SKM-1 treated with dmso at 0.1 percent for 144 hours (cell line): ENCODE measurements around the gene TBC1D9.
"Not testable (repeated sequence)": the region's sequence is repeated elsewhere in the genome, so short reads cannot be mapped to it uniquely, and the experiment has no call there.

Experiments used
- DNase-seq: peaks from one replicate; lab custom pipeline; 2025; ENCODE audit not compliant: unreplicated experiment; lab: John Stamatoyannopoulos, UW

The TBC1D9 gene

GRCh38 chr4:140756319-140757231, at the start of gene TBC1D9:
TSS of gene TBC1D9 (minus strand) at chr4:140756385. CDS start at chr4:140756045, 340 bp downstream.
- DNase-seq, result peak; percentile 92

- no peak for DNase-seq
Measured at GRCh38 chr4:140805293-140805692, 49.1 kb upstream of the TBC1D9 start.

GRCh38 chr4:140802591-140802990, 46.4 kb upstream of the TBC1D9 start:
- no peak for DNase-seq

GRCh38 chr4:140800666-140801065, 44.5 kb upstream of the TBC1D9 start:
- DNase-seq, result peak; percentile 38

GRCh38 chr4:140799686-140800225, 43.6 kb upstream of the TBC1D9 start:
- no peak for DNase-seq

GRCh38 chr4:140793291-140793690, 37.1 kb upstream of the TBC1D9 start:
- no peak for DNase-seq

DNA sequence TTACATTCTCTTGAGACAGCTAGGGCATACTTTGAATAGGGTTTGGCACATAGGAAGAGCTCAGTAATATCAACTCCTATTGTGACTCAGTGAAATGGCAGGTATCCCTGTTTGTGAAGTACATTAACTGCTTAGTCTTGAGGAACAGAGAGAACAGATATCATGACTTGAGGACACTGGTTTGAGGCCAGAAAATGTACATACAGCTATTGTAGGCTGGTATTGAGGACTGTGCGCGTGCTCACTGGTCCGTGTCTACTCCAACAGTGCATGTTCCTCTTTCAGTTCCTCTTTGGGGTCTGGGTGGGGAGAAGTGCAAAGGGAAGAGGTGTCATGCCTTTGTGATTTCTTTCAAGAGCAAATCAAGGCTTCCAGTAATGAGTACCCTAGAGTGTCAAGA, 34.6 kb upstream of the TBC1D9 start:
- DNase-seq, result peak; percentile 94

DNA sequence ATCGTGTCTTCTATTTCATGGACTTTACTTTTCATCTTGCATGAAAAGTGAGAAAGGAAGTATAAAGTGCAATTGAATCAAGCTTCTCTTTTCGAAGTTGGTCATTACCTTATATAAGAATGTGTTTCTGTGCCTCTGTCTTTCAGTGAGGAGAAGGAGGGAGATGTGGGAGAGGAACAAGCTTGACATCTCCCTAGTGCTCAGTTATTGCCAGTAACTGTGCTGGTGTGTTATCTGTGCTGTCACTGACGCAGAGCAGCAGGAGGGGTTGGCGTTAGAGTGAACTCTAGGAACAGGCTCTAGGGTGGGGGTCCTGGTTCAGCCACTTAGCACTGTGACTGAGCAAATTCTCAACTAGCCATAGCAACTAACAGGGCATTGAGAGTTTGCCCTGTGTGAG, 34.0 kb upstream of the TBC1D9 start:
- DNase-seq, result no peak

DNA sequence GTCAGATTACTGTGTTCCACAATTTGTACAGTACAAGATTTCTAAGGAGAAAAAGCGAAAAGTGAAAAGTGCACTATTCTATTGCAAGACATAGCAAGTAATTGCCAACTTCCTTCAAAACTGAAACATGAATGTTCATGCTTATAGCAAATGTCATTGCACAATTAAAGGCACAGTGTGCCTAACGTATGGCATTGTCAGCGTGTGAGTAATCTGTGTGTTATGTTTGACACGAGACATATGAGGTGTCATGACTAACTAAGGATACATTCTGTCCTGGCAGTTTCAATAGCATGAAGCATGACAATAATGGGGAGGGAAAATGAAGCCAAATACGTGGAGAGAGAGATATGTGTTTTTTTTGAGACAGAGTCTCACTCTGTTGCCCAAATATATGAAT, 33.6 kb upstream of the TBC1D9 start:
- DNase-seq, result peak; percentile 61

GRCh38 chr4:140782787-140783186, 26.6 kb upstream of the TBC1D9 start:
- not testable (repeated sequence) for DNase-seq

DNA sequence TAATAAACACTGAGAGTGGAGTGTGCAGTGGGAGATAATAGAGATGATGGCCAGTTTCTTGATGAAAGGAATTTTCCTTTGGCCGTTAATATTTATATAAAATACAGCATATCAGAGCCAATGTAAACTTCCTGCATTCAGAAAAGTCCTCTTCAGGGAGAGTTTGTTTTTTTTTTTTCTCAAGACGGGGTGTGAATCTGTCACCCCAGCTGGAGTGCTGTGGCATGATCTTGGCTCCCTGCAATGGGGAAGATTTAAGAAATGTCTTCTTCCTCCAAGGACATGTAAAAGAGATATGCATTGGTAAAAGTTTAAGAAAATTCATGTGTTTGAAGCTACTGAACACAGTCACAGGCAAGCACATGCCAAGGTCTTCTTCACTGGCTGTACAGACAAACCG, 25.4 kb upstream of the TBC1D9 start:
- DNase-seq, result no peak

GRCh38 chr4:140777894-140778293, 21.7 kb upstream of the TBC1D9 start:
- DNase-seq, result no peak

GRCh38 chr4:140777386-140777785, 21.2 kb upstream of the TBC1D9 start:
- DNase-seq, result no peak

DNA sequence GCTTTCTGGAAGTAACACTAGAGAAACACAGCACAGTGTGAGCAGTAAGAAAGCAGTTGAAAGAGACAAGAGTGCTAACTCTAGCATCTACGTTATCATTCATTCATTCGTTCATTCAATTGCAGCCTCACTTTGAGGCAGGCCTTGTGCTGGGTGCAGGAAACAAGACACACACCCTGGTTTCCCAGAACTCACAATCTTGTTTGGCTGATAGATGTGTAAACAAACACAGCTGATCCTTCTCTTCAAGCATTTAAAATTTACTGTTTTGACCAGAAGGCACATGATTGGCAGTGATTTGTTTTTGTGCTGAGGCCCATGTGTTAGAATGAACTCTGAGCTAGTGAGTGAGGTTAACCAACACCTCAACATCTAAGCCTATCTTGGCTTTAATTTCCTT, 20.4 kb upstream of the TBC1D9 start:
- no peak for DNase-seq

DNA sequence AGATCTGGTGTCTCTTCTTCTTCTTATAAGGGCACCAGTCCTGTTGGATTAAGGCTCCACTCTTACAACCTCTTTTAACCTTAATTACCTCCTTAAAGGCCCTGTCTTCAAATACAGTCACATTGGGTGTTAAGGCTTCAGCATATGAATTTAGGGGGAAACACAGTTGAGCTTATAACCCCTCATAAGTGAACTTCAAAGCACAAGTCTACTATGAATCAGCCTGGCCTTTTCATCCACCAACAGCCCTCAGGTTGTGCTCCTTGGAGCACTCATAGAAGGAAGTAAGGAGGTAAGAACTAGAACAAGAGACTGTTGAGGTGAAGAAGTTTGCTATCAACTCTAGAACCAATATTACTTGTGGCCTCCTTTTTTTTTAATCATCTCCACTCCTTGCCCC, 18.8 kb upstream of the TBC1D9 start:
- DNase-seq, result no peak

- no peak for DNase-seq
Measured at GRCh38 chr4:140774510-140774909, 18.3 kb upstream of the TBC1D9 start.

DNA sequence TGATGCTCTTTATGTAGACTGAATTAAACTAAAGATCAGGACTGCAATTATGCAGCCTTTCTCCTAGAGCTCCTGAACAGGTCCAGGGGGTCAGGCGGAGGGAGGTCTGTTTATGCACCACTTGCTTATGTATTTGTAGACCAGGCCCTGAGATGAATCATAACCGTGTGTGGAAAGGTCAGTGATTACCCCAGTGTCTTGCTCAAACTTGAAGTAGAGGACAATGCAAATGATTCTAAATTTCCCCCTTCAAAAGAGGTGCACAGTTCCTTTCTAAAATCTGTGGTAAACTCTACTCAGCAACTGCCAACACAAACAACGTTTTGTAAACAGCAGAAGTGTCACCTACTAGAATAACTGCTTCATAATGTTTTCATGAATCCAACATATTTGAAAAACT, 13.0 kb upstream of the TBC1D9 start:
- DNase-seq, result no peak

DNA sequence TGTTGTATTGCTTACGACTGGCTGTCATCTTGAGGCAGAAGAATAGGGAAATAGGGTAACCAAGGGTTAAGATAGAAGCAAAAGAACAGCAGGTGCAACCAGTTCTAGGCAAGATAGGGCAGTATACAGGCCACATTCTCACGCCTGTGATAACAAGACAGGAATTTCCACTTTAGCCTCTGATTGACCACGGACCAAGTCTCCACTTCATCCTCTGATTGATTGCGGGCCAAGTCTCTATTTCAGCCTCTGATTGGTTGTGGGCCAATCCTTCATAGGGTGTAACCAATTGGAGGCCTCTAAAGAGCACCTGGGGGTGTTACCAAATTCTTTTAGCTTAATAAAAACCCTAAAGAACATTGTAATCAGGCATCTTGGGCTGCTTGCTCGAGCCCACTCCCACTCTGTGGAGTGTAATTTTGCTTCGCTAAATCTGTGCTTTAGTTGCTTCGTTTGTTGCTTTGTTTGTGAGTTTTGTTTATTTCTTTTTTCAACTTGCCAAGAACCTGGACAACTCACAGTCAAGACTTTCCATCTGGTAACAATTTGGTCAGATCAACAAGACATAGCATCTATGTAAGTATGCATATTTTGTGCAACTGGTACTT, 8.7 kb upstream of the TBC1D9 start:
- no peak for DNase-seq

DNA sequence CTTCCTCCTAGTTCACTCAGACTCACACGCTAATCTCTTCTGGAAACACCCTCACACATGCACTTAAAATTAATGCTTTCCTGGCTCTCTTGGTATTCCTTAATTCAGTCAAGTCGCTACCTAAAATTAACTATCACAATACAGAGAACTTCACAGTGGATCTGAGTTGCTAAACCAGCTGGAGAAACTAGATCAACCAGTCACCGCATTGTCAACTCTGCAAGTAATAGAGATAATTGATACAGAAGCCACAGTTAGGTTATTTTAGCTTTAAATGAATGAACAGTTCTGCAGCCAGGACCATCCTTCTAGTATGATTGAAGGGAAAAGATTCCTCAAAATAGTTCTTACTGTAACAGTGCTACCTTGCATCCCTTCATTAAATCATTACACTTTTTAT, 6.0 kb upstream of the TBC1D9 start:
- DNase-seq, result no peak

GRCh38 chr4:140757232-140757630, 1.0 kb upstream of the TBC1D9 start:
- no peak for DNase-seq

DNA sequence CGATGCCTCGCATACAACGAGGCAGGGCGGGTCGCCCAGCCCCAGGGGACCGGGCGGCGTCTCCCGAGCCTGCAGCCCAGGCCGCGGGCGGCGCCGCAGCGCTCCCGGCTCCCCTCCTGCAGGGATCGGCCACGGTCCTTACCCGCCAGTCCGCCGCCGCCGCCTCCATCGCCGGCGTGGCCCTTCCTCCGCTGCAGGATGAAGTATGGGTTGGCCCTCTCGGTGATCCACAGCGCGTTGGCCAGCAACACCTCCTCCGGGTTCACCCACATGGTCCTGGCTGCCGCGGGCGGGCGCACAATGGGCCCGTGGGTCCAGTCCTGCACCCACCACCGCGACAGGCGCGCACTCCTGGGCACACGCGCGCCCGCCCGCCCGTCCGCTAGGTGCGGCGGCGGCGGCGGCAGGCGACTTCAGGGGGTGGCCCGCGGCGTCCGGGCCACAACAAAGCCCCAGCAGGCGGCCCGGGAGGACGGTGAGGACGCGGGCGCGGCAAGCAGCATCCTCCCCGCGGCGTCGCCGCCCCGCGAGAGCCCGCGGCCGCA, 339 bp downstream of the TBC1D9 start:
- DNase-seq, result peak; percentile 49
